Measurements from ENCODE around the gene RIT2.

Gene RIT2

GRCh38 chr18:42909095-42909494, 206.4 kb downstream of the RIT2 start:
- H3K27ac Mint-ChIP-seq = no peak overlapping the region
- no peak overlapping the region for H3K4me3 Mint-ChIP-seq
- H3K36me3 Mint-ChIP-seq = no peaks in the 10 kb centered on the region
- no peaks in the 10 kb centered on the region for H3K27me3 Mint-ChIP-seq
- H3K4me1 Mint-ChIP-seq = no peaks in the 10 kb centered on the region
- CTCF ChIA-PET = no interaction called here
- peaks cover 5% of the 10 kb centered on the region for H3K9me3 Mint-ChIP-seq
- no peak for DNase-seq

- H3K36me3 Mint-ChIP-seq = no peaks in the 10 kb centered on the region
- H3K4me3 Mint-ChIP-seq = no peak overlapping the region
- H3K27me3 Mint-ChIP-seq = no peaks in the 10 kb centered on the region
- CTCF ChIA-PET = no interaction called here
- DNase-seq = no peak
- no peaks in the 10 kb centered on the region for H3K4me1 Mint-ChIP-seq
- H3K9me3 Mint-ChIP-seq = peaks cover 8% of the 10 kb centered on the region
- no peak overlapping the region for H3K27ac Mint-ChIP-seq
Observed at GRCh38 chr18:42906761-42907160, 208.7 kb downstream of the RIT2 start.

- H3K27me3 Mint-ChIP-seq = no peaks in the 10 kb centered on the region
- no peak overlapping the region for H3K4me3 Mint-ChIP-seq
- no peak for DNase-seq
- CTCF ChIA-PET = no interaction called here
- peaks cover 5% of the 10 kb centered on the region for H3K9me3 Mint-ChIP-seq
- H3K36me3 Mint-ChIP-seq = no peaks in the 10 kb centered on the region
- no peaks in the 10 kb centered on the region for H3K4me1 Mint-ChIP-seq
- H3K27ac Mint-ChIP-seq = no peak overlapping the region
Observed at GRCh38 chr18:42901161-42901560, 214.3 kb downstream of the RIT2 start.

- peaks cover 4% of the 10 kb centered on the region for H3K9me3 Mint-ChIP-seq
- no peaks in the 10 kb centered on the region for H3K4me1 Mint-ChIP-seq
- CTCF ChIA-PET = no interaction called here
- DNase-seq = no peak
- no peak overlapping the region for H3K27ac Mint-ChIP-seq
- H3K36me3 Mint-ChIP-seq = no peaks in the 10 kb centered on the region
- H3K27me3 Mint-ChIP-seq = no peaks in the 10 kb centered on the region
- H3K4me3 Mint-ChIP-seq = no peak overlapping the region
Observed at GRCh38 chr18:42893977-42894376, 221.5 kb downstream of the RIT2 start.

GRCh38 chr18:42892181-42892580, 223.3 kb downstream of the RIT2 start:
- no peak overlapping the region for H3K27ac Mint-ChIP-seq
- H3K27me3 Mint-ChIP-seq = no peaks in the 10 kb centered on the region
- no peak overlapping the region for H3K4me3 Mint-ChIP-seq
- DNase-seq = no peak
- CTCF ChIA-PET = no interaction called here
- H3K4me1 Mint-ChIP-seq = no peaks in the 10 kb centered on the region
- H3K9me3 Mint-ChIP-seq = peaks cover 4% of the 10 kb centered on the region
- H3K36me3 Mint-ChIP-seq = no peaks in the 10 kb centered on the region

- H3K27ac Mint-ChIP-seq = no peak overlapping the region
- H3K9me3 Mint-ChIP-seq = peaks cover 4% of the 10 kb centered on the region
- H3K4me1 Mint-ChIP-seq = no peaks in the 10 kb centered on the region
- no peak overlapping the region for H3K4me3 Mint-ChIP-seq
- CTCF ChIA-PET = no interaction called here
- H3K27me3 Mint-ChIP-seq = no peaks in the 10 kb centered on the region
- no peak for DNase-seq
- no peaks in the 10 kb centered on the region for H3K36me3 Mint-ChIP-seq
Observed at GRCh38 chr18:42891705-42892104, 223.8 kb downstream of the RIT2 start.

GRCh38 chr18:42883169-42883568, 232.3 kb downstream of the RIT2 start:
- CTCF ChIA-PET = no interaction called here
- H3K27me3 Mint-ChIP-seq = no peaks in the 10 kb centered on the region
- H3K9me3 Mint-ChIP-seq = peaks cover 3% of the 10 kb centered on the region
- no peak overlapping the region for H3K4me3 Mint-ChIP-seq
- H3K4me1 Mint-ChIP-seq = no peaks in the 10 kb centered on the region
- H3K27ac Mint-ChIP-seq = no peak overlapping the region
- H3K36me3 Mint-ChIP-seq = no peaks in the 10 kb centered on the region
- DNase-seq = no peak

GRCh38 chr18:42882122-42882521, 233.4 kb downstream of the RIT2 start:
- CTCF ChIA-PET = no interaction called here
- H3K27me3 Mint-ChIP-seq = no peaks in the 10 kb centered on the region

GRCh38 chr18:42872838-42873237, 242.6 kb downstream of the RIT2 start:
- Mint-ChIP-seq H3K27me3 (no peaks in the 10 kb centered on the region), H3K4me1 (no peaks in the 10 kb centered on the region), H3K27ac (no peak overlapping the region), H3K9me3 (peaks cover 6% of the 10 kb centered on the region), H3K36me3 (no peaks in the 10 kb centered on the region), H3K4me3 (no peak overlapping the region)
- CTCF ChIA-PET = no interaction called here
- DNase-seq = no peak

More at GRCh38 chr18:42882122-42882521, 233.4 kb downstream of the RIT2 start:
- no peak overlapping the region for H3K27ac Mint-ChIP-seq
- no peak for DNase-seq
- H3K4me3 Mint-ChIP-seq = no peak overlapping the region
- no peaks in the 10 kb centered on the region for H3K4me1 Mint-ChIP-seq
- H3K9me3 Mint-ChIP-seq = peaks cover 3% of the 10 kb centered on the region
- H3K36me3 Mint-ChIP-seq = no peaks in the 10 kb centered on the region

GRCh38 chr18:42864876-42865275, 250.6 kb downstream of the RIT2 start:
- H3K4me3 Mint-ChIP-seq = no peak overlapping the region

GRCh38 chr18:42861271-42861670, 254.2 kb downstream of the RIT2 start:
- H3K9me3 Mint-ChIP-seq = peaks cover 6% of the 10 kb centered on the region
- no peak for DNase-seq
- H3K4me3 Mint-ChIP-seq = no peak overlapping the region
- H3K36me3 Mint-ChIP-seq = no peaks in the 10 kb centered on the region
- CTCF ChIA-PET = no interaction called here
- no peaks in the 10 kb centered on the region for H3K27me3 Mint-ChIP-seq
- no peak overlapping the region for H3K27ac Mint-ChIP-seq
- no peaks in the 10 kb centered on the region for H3K4me1 Mint-ChIP-seq

More at GRCh38 chr18:42864876-42865275, 250.6 kb downstream of the RIT2 start:
- Mint-ChIP-seq H3K27ac (no peak overlapping the region), H3K9me3 (peaks cover 9% of the 10 kb centered on the region), H3K4me1 (no peaks in the 10 kb centered on the region), H3K36me3 (no peaks in the 10 kb centered on the region), H3K27me3 (no peaks in the 10 kb centered on the region)
- no peak for DNase-seq
- CTCF ChIA-PET = no interaction called here

GRCh38 chr18:42860548-42860947, 254.9 kb downstream of the RIT2 start:
- DNase-seq = no peak
- H3K4me1 Mint-ChIP-seq = no peaks in the 10 kb centered on the region
- H3K36me3 Mint-ChIP-seq = no peaks in the 10 kb centered on the region
- H3K9me3 Mint-ChIP-seq = peaks cover 6% of the 10 kb centered on the region
- no peak overlapping the region for H3K27ac Mint-ChIP-seq
- no peak overlapping the region for H3K4me3 Mint-ChIP-seq
- CTCF ChIA-PET = no interaction called here
- H3K27me3 Mint-ChIP-seq = no peaks in the 10 kb centered on the region

GRCh38 chr18:42860011-42860410, 255.5 kb downstream of the RIT2 start:
- H3K9me3 Mint-ChIP-seq = peaks cover 5% of the 10 kb centered on the region
- no peak overlapping the region for H3K4me3 Mint-ChIP-seq
- CTCF ChIA-PET = no interaction called here
- H3K36me3 Mint-ChIP-seq = no peaks in the 10 kb centered on the region
- no peak for DNase-seq
- H3K27ac Mint-ChIP-seq = no peak overlapping the region
- no peaks in the 10 kb centered on the region for H3K27me3 Mint-ChIP-seq
- H3K4me1 Mint-ChIP-seq = no peaks in the 10 kb centered on the region

- CTCF ChIA-PET = no interaction called here
- H3K4me3 Mint-ChIP-seq = no peak overlapping the region
- H3K27me3 Mint-ChIP-seq = no peaks in the 10 kb centered on the region
- H3K9me3 Mint-ChIP-seq = peaks cover 4% of the 10 kb centered on the region
- no peaks in the 10 kb centered on the region for H3K36me3 Mint-ChIP-seq
- H3K27ac Mint-ChIP-seq = no peak overlapping the region
- H3K4me1 Mint-ChIP-seq = no peaks in the 10 kb centered on the region
- DNase-seq = no peak
Observed at GRCh38 chr18:42854558-42854957, 260.9 kb downstream of the RIT2 start.

GRCh38 chr18:42850174-42851083, 265.1 kb downstream of the RIT2 start:
- peaks cover 4% of the 10 kb centered on the region for H3K9me3 Mint-ChIP-seq
- no peaks in the 10 kb centered on the region for H3K27me3 Mint-ChIP-seq
- H3K36me3 Mint-ChIP-seq = no peaks in the 10 kb centered on the region
- no peaks in the 10 kb centered on the region for H3K4me1 Mint-ChIP-seq
- no peak overlapping the region for H3K4me3 Mint-ChIP-seq
- no peak for DNase-seq
- CTCF ChIA-PET = no interaction called here
- H3K27ac Mint-ChIP-seq = no peak overlapping the region

All from activated naive CD4-positive, alpha-beta T cell treated with anti-CD3 and anti-CD28 coated beads, Interleukin-2, amount 10 ng/mL, durations not matched to agents 7 days and 5 days (primary cell).